ENCODE measurements around the gene ANO3. TPM values are rescaled to one million over a fixed set of nuclear protein-coding genes. Genes with fewer than 3 reads are reported as not detected.

Gene ANO3
- total and polyA plus RNA-seq, 2 experiments from 2014 or later: not detected

DNA sequence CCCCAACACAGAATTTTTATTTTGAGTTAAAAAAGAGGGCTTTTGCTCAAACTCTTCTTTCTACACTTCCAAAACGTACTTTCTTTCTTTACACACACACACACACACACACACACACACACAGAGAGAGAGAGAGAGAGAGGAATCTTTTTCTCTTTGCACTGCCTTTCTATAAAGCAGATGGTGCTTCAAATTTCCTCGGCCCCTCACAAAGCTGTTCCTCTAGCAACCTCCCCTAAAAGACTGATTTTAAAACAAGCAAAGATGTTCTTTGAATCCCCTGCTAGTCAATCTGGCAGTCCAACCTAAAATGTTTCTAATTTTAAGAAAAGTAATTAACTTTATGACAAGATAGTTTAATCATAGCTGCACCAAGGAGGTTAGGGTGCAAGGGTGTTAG, 2.7 kb upstream of the ANO3 start (continued):
- TF ChIP-seq, protein P1, sequence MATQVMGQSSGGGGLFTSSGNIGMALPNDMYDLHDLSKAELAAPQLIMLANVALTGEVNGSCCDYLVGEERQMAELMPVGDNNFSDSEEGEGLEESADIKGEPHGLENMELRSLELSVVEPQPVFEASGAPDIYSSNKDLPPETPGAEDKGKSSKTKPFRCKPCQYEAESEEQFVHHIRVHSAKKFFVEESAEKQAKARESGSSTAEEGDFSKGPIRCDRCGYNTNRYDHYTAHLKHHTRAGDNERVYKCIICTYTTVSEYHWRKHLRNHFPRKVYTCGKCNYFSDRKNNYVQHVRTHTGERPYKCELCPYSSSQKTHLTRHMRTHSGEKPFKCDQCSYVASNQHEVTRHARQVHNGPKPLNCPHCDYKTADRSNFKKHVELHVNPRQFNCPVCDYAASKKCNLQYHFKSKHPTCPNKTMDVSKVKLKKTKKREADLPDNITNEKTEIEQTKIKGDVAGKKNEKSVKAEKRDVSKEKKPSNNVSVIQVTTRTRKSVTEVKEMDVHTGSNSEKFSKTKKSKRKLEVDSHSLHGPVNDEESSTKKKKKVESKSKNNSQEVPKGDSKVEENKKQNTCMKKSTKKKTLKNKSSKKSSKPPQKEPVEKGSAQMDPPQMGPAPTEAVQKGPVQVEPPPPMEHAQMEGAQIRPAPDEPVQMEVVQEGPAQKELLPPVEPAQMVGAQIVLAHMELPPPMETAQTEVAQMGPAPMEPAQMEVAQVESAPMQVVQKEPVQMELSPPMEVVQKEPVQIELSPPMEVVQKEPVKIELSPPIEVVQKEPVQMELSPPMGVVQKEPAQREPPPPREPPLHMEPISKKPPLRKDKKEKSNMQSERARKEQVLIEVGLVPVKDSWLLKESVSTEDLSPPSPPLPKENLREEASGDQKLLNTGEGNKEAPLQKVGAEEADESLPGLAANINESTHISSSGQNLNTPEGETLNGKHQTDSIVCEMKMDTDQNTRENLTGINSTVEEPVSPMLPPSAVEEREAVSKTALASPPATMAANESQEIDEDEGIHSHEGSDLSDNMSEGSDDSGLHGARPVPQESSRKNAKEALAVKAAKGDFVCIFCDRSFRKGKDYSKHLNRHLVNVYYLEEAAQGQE (IDR thresholded peaks at IDR 0.05; ENCODE audit: unreplicated experiment): no peak
- TF ChIP-seq NANOG (IDR thresholded peaks at IDR 0.05; ENCODE audit: borderline replicate concordance) (no peak), JUNB (IDR thresholded peaks at IDR 0.05; ENCODE audit: unreplicated experiment) (no peak), EZH2 (IDR thresholded peaks at IDR 0.05; ENCODE audit: low read depth, unreplicated experiment) (no peak), EZH2phosphoT487 (IDR thresholded peaks at IDR 0.05; ENCODE audit: unreplicated experiment) (no peak), ZNF331 (CRISPR knock-in tag; IDR thresholded peaks at IDR 0.05; ENCODE audit: low read depth) (no peak), CREB1 (CRISPR knock-in tag; IDR thresholded peaks at IDR 0.05; ENCODE audit: low read depth) (no peak), POLR2AphosphoS5 (IDR thresholded peaks at IDR 0.05; ENCODE audit: low read depth) (no peak), STAT1 (IDR thresholded peaks at IDR 0.05; ENCODE audit: unreplicated experiment) (no peak), ZNF114 (CRISPR knock-in tag; IDR thresholded peaks at IDR 0.05) (no peak)
- TF ChIP-seq, protein P2, sequence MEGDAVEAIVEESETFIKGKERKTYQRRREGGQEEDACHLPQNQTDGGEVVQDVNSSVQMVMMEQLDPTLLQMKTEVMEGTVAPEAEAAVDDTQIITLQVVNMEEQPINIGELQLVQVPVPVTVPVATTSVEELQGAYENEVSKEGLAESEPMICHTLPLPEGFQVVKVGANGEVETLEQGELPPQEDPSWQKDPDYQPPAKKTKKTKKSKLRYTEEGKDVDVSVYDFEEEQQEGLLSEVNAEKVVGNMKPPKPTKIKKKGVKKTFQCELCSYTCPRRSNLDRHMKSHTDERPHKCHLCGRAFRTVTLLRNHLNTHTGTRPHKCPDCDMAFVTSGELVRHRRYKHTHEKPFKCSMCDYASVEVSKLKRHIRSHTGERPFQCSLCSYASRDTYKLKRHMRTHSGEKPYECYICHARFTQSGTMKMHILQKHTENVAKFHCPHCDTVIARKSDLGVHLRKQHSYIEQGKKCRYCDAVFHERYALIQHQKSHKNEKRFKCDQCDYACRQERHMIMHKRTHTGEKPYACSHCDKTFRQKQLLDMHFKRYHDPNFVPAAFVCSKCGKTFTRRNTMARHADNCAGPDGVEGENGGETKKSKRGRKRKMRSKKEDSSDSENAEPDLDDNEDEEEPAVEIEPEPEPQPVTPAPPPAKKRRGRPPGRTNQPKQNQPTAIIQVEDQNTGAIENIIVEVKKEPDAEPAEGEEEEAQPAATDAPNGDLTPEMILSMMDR (conservative IDR thresholded peaks at IDR 0.05; ENCODE audit: low read depth in 2 of 2): no peak
- TF ChIP-seq, protein P3, sequence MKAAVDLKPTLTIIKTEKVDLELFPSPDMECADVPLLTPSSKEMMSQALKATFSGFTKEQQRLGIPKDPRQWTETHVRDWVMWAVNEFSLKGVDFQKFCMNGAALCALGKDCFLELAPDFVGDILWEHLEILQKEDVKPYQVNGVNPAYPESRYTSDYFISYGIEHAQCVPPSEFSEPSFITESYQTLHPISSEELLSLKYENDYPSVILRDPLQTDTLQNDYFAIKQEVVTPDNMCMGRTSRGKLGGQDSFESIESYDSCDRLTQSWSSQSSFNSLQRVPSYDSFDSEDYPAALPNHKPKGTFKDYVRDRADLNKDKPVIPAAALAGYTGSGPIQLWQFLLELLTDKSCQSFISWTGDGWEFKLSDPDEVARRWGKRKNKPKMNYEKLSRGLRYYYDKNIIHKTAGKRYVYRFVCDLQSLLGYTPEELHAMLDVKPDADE (IDR thresholded peaks at IDR 0.05): no peak

DNA sequence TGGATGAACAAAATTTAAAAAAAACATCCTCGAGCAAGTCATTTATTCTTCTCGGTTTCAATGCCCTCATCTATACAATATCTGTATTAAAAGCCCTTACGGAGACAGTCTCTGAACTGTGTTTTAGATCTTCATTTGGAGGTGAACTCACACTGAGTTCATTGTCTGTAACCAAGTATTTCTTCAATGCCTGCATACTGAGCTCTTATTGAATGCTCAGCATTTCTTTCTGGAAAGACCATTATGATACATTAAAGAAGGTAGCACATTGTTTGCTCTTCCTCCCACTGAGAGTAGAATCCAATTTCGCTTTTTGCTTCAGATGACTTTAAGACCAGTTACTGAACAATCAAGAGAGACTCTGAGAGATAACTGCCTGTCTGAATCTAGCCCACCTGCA, 1.7 kb upstream of the ANO3 start:
- Histone ChIP-seq H3K4me3 (no peak overlapping the region), H3K4me1 (ENCODE audit: insufficient read depth) (peaks cover 37% of the 10 kb centered on the region), H3K27ac (ENCODE audit: low read depth) (no peak overlapping the region), H3K4me2 (no peak overlapping the region), H3K36me3 (ENCODE audit: insufficient read depth) (no peaks in the 10 kb centered on the region), H3K27me3 (ENCODE audit: insufficient read depth) (no peaks in the 10 kb centered on the region), H2AFZ (no peak overlapping the region), H3K9me2 (ENCODE audit: insufficient read depth) (no peaks in the 10 kb centered on the region), H3K79me2 (replicated peaks; ENCODE audit: insufficient read depth) (no peaks in the 10 kb centered on the region), H3F3A (replicated peaks; ENCODE audit: low read depth) (no peaks in the 10 kb centered on the region), H4K20me1 (replicated peaks; ENCODE audit: insufficient read depth) (no peaks in the 10 kb centered on the region)
- no peaks in the 10 kb centered on the region for H3K9me3 Mint-ChIP-seq
- DNase-seq (ENCODE audit: low spot score): no peak
- H3K4me1 Mint-ChIP-seq: peaks cover 57% of the 10 kb centered on the region
- no peak for ATAC-seq
- H3K27ac Mint-ChIP-seq: no peak overlapping the region
- peaks cover 7% of the 10 kb centered on the region for H3K27me3 Mint-ChIP-seq (ENCODE audit: insufficient read depth, low read depth, poor library complexity)
- H3K36me3 Mint-ChIP-seq (ENCODE audit: low read depth): no peaks in the 10 kb centered on the region
- H3K4me3 Mint-ChIP-seq: no peak overlapping the region
- no peak for TF ChIP-seq CREB1 (CRISPR knock-in tag; IDR thresholded peaks at IDR 0.05; ENCODE audit: low read depth)
- TF ChIP-seq STAT1 (IDR thresholded peaks at IDR 0.05; ENCODE audit: unreplicated experiment): no peak
- TF ChIP-seq POLR2AphosphoS5 (IDR thresholded peaks at IDR 0.05; ENCODE audit: low read depth): no peak
- no peak for TF ChIP-seq ZNF331 (CRISPR knock-in tag; IDR thresholded peaks at IDR 0.05; ENCODE audit: low read depth)
- no peak for TF ChIP-seq JUNB (IDR thresholded peaks at IDR 0.05; ENCODE audit: unreplicated experiment)
- TF ChIP-seq EZH2phosphoT487 (IDR thresholded peaks at IDR 0.05; ENCODE audit: unreplicated experiment): no peak
- TF ChIP-seq, protein P2 (conservative IDR thresholded peaks at IDR 0.05; ENCODE audit: low read depth in 2 of 2): no peak
- TF ChIP-seq ZNF114 (CRISPR knock-in tag; IDR thresholded peaks at IDR 0.05): no peak
- TF ChIP-seq, protein P1 (IDR thresholded peaks at IDR 0.05; ENCODE audit: unreplicated experiment): no peak
- TF ChIP-seq, protein P3 (IDR thresholded peaks at IDR 0.05): no peak
- TF ChIP-seq NANOG (IDR thresholded peaks at IDR 0.05; ENCODE audit: borderline replicate concordance): no peak

Data from GM23338 (cell line).